NCI-H1417 treated with DMSO at 0.1 percent for 48 hours (cell line): ENCODE results near the gene EIPR1.

ENCODE experiments used
- DNase-seq: peaks from one replicate; lab custom pipeline; 2025; lab: John Stamatoyannopoulos, UW

EIPR1 gene

DNA sequence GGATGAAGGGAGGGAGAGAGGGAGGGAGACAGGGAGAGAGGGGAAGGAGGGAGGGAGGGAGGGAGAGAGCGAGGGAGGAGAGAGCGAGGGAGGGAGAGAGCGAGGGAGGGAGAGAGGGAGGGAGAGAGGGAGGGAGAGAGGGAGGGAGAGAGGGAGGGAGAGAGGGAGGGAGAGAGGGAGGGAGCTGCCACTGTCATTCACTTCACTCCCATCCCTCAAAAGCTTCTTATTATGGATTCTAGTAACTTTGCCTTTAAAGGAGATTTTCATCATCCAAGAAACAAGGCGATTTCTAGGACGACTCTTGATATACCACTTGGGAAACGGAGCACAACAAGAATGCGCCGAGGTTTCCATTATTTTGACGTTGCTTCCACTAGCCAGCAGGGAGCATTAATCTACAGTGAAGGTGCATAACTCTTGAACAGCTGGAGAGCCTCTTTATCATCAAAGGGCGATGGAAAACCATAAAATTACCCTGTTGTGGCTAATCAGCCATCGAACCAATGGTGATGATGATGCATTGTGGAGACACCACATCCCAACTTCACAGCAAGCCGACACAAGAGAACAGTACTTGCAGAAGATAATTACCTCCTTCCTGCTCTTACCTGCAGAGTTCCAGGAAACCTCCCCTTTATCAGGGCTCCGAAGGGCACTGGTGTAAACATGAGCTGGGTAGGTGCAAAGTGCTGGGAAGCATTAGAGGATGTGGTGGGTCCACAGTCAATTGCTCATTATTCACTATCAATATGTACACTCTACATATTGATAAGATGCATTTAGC, 130.5 kb downstream of the EIPR1 start:
- DNase-seq: no peak

DNA sequence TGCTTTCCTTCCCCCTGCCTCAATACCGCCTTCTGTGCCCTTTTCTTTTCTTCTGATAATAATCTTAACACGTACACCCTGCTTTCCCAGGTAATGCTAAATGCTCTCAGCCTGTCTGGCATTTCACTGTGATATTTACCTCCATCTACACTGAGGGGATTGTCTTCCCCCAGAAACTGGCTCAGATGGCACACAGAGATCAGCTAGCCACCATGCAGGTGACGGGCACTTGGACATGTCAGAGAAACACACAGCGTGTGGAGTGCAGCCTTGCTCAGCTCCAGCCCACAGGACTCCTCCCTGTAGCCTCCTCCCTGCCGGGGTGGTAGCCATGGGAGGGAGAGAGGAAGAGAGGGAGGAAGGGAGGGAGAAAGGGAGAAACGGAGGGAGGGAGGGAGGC, 131.2 kb downstream of the EIPR1 start:
- no peak for DNase-seq

DNA sequence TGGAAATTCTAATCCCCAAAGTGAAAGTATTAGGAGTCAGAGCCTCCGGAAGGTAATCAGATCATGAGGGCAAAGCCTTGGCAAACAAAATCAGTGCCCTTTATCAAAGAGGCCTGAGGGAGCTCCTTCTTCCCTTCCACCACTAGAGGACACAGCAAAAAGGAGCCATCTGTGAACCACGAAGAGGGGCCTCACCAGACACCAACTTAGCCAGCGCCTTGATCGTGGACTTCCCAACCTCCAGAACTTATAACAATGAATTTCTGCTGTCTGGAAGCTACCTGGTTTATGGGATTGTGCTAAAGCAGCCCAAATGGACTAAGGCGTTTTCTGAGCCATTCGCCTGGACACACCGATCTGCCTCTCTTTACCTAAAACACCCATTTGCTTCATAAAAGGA, 133.1 kb downstream of the EIPR1 start:
- no peak for DNase-seq

DNA sequence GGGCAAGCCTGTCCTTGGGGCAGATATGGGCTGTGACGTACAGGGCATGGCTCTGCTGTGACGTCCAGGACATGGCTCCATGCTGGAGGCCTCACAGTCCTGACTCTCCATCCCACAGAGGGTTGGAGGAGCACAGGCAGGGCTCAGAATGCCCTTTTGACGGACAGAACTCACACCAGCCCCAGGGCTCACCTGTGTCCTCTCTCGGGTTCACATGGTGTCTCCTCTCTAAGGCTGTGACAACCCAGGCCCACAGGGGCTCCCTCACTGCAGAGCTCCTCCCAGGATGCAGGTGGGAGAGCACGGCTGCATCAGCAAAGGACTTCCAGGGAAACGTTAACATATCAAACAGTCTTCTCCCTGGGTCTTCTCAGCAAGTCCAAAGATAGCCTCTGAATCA, 133.8 kb downstream of the EIPR1 start:
- DNase-seq: no peak

DNA sequence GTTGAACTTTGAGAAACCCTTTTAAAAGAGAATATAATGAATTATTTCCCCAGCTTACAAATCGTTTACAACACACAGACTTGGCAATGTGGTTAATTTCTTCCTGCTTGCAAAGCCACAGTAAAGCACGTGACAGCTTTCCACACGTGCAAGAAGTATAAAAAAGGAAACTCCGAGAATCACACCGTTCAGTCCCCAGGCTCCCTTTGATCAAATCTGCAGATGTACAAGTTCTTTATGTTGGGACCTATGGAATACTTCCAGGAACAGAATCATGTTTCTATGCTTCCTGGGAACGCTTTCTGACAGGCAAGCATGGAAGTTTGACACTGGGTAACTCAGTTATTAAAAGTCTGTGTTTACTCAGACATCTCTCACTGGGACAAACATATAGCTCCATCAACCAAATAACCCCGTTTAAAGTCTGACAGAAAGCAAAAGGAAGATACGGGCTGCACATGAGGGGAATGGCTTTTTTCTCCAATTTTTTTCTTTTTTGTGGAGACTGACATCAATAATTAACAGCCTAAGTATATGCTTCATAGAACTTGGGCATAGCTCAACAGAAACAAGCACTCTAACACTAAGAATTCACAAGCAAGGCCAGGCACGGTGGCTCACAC, 134.8 kb downstream of the EIPR1 start:
- DNase-seq: no peak

DNA sequence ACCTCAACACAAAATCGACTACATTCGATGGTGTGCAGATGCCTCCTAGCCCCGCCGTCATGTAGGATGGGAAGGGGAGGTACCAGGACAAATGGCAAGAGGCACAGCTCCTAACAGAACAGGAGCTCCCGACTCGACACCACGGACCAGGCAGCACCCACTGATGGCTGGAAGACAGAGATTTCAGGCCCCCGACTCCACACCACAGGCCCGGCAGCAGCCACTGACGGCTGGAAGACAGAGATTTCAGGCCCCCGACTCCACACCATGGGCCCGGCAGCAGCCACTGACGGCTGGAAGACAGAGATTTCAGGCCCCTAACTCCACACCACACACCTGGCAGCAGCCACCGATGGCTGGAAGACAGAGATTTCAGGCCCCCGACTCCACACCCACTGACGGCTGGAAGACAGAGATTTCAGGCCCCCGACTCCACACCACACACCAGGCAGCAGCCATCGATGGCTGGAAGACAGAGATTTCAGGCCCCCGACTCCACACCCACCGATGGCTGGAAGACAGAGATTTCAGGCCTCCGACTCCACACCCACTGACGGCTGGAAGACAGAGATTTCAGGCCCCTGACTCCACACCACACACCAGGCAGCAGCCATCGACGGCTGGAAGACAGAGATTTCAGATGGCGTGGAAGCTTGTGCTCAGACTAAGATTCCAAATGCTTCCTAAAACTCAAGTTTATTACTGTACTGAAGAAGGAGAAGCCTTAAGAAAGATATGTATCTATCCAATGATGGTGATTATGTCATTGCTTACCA, 135.5 kb downstream of the EIPR1 start:
- DNase-seq: no peak

DNA sequence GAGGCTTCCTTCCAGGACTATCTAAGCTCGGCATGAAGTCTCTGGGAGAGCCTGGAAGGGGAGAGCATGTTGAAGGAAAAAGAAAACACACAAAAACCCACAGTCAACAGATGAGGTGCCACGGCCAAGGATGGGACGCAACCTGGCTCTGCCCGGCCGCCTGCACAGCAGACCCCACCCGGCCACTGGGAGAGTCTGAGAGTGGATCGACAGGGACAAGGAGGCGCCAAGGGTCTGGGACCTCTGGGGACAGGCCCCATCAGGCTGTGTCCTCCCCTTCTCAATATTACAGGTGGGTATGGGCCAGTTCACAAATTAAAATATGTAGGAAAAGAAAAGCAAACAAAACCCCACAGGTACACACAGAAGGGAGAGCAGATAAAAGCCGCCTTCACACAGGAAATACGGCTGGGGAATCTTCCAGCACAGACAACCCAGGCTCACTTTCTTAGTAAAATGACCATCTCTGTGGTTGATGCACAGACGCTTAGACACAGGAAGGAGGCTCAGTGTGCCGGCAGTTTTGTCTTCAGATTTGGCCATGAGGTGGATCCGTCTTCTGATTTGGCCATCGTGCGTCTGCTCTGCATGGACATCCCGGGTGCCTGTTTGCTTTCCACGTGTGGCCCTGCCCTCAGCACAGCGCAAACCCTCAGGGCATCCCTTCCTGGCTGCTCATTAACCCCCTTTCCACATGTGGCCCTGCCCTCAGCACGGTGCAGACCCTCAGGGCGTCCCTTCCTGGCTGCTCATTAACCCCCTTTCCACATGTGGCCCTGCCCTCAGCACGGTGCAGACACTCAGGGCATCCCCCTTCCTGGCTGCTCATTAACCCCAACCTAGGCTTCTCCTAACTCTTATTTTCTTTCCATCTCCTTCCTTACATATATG, 138.4 kb downstream of the EIPR1 start:
- DNase-seq: no peak

DNA sequence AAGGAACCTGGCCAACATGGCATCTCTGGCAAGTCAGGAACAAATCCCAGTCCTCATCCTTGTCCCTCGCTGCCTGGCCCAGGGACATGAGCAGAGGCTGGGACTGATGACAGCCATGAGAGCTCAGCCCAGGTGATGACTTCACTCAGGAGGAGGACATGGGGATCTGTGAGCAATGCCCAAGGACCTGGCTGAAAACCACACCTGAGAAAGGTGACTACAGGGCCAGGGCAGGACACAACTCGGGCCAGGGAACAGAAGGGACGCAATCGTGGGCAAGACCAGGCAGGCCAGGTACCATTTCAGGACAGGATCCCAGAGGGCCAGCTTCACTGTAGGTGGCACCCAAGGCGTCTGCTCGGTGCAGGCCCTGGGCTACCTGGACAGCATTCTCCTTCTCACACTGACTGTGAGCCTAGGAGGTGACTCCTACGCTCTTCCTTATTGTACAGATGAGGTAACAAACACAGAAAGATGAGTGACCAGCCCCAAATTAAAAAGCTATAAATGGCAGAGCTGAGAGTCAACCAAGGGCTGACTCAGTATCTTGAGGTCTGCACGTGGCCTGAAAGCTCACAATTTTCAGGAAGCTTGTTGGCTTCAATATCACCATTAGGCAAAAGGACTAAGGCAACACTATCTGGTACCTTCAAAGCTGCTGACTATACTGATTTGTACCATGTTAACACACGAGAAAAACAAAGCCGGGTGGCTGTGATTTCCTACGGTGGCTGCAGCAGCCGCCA, 141.1 kb downstream of the EIPR1 start:
- no peak for DNase-seq

DNA sequence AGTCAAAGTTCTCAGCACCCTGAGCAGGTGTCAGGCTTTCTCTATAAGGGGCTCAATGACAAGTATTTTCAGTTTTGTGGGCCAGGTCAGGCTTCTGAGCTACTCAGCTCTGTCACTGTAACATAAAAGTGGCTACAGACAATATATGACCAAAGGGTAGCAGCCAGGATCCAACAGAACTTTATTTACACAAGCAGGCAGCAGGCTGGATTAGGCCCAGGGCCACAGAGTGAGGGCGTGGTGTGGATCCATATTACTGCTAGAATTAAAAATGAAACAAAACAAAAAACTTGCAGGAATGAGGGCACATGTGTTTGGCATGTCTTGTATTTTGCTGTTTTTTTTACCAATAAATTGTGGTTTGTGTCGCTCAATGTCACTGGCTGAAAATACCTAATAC, 143.7 kb downstream of the EIPR1 start:
- DNase-seq: no peak

DNA sequence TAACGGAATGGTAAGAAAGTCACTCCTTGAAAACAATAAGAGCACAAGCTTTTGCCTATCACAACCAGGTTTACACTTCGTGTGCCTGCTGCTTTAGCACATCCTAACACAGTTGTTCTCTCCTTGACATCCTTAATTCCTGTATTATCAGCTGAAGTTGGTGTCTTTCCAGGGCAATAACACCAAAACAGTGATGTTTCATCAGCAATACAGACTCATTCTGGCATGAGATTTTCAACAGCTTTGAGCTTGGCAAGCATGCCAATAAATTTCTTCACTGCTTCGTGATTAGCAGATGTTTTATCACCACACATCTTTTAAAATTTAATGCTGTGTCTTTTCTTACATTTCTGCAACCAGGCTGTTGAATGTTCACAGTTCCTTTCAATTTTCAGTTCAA, 148.4 kb downstream of the EIPR1 start:
- DNase-seq: no peak

DNA sequence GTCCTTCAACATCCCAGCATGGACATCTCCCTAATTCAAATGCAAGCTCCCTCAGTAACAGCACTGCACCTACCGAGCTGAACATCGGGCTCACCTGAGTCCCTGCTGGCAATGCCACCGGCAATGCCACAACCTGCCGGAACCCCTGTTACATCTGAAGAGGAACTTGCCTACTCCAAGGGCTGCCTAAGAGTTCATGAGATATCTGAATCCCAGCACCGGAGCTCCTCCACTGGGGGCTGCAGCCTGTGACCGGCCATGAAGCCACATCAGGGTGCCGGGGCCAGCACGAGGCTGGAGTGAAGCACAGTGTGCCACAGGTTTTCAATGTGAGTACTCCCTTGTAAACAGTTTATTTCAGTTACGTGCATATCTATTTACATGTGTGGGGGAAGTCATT, 152.9 kb downstream of the EIPR1 start:
- DNase-seq: no peak

DNA sequence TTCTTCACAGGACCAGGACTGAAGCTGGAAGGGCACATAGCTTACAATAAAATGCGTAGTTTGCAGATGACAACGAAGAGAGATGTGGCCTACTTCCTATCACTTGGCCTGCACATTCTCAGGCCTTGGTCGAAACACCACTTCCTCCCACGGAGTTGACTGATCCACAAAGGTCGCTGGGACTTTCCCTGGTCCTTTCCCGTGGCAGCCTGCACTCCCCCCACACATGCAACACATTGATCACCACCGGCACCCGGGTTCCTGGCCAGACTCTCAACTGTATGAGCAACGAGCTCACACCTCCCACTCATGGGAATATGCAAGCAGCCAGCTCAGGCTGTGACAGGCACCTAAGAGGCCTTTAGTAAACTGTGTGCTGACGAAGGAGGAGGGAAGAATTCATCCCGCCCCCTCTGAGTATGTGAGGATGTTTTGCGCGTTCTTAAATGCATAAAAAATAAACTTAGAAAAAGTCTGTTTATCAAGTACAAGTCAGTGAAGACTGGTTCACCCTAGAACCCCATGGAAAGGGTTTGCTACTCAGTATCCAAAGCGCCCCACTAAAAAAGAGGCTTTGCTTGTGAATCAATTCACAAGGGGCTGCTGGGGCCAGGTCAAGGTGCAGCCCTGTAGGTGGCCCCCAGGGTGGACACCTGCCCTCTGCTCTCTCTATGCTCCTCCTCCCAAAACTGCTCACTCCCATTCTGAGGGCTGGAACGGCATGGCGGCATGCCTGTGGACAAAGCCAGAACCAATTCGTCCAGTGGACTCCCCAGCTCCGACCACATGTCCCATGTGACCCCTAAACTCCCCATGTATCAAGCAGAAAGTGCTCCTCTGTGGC, 154.3 kb downstream of the EIPR1 start:
- DNase-seq: no peak

DNA sequence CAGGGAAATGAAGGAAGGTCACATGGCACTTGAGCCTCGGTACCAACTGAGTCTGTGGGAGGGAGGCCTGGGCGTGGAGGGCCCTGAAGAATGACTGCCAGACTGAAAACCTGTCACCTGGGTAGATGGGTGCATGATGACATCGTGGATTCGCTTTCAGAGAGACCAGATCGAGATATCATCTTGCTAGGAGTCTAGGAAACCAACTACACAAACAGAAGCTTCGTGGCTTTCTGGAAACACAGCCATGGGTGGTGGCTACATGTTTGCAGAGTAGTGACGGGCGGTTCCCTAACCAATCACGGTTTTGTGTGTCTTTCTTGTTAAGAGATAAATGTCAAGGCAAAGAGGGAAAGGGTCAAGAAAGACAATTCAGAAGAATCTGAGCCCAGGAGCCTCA, 155.0 kb downstream of the EIPR1 start:
- DNase-seq: no peak

DNA sequence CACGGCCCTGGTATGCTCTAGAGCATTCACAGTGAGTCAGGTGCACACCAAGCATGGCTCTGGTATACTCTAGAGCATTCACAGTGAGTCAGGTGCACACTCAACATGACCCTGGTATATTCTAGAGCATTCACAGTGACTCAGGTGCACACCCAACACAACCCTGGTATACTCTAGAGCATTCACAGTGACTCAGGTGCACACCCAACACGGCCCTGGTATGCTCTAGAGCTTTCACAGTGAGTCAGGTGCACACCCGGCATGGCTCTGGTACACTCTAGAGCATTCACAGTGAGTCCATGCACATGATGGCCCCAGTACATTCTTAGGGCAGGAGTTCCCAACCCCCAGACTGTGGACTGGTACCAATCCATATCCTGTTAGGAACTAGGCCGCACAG, 158.1 kb downstream of the EIPR1 start:
- DNase-seq: no peak

DNA sequence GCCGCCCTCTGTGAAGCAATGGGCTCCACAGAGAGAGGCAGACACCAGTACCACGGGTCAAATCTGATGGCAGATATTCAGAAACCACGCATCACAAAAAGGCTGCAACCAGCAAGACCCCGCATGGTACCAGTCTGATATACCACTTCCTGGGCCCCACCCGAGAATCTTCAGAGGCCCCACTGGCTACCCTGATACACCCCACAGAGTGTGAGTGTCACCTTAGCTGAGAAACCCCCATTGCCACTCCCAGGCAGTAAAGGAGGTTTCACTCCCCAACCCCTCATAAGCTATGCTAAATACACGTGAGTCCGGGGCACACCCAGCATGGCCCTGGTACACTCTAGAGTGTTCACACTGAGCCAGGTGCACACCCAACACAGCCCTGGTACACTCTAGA, 160.0 kb downstream of the EIPR1 start:
- DNase-seq: no peak

DNA sequence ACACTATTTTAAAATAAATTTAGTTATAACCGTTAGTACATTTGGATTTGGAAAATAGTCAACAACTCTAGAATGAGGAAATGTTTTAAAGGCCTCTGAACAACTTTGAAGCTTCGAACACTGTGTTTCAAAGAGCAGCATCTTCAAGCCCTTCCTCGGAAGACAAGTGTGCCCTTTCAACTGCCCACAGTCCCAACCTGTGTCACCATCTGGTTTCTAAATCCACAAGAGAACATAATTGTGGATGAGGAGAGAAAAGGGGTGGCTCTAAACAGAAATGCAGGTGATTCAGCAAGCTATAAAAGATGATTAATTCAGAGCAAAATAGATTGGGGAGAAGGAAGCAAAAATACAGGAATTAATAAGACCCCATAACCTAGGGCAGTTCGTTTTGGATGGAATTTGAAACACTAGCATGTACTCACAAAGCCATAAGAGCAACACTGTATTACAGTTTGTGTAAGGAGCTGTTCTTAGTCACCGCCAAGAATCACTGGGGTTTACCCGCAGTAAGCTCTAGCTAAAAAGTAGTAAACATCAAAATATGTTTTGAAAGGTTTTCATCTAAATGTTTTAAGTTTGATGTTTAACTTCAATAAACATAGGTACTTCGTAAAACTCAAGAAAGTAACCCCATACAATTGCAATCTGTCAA, 160.7 kb downstream of the EIPR1 start:
- DNase-seq: no peak

DNA sequence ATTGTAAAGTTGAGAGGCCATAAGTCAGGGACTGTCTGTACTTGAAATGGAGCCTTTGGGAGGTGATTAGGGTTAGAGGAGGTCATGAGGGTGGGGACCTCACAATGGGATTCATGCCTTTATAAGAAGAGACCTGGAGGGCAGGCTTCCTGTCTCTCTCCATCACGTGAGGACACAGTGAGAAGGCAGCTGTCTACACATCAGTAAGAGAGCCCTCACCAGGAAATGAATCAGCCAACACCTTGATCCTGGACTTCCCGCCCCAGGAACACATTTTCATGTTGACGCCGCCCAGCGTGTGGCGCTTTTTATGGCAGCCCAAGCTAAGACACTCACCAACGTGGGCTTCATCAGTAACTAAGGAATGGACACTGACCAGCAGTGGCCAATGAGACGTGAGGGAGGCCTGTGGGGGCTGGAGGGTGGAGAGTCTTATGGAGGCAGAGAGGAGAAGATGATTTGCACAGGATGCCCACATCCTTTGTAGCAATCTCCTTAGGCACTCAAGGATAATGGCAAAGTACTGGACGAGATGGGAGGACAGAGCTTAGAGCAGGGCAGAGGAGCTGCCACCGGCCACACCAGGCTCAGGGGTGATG, 162.7 kb downstream of the EIPR1 start:
- DNase-seq: no peak

DNA sequence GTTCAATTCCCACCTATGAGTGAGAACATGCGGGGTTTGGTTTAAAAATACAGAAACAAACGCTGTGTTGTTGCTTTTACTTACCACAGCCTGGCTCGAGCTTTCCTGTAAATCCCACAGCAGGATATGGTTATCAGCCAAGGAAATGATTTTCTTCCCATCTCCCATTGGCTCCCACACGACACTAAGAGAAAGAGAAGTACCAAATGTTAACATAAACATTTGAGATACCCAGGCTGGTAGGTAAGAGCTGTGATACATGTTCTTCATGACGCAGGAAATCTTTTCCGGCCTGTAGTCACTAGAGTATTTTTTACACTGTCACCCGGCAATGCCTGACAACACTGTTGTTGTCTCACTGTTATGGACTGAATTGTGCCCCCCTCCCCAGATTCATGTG, 163.6 kb downstream of the EIPR1 start:
- DNase-seq: no peak

DNA sequence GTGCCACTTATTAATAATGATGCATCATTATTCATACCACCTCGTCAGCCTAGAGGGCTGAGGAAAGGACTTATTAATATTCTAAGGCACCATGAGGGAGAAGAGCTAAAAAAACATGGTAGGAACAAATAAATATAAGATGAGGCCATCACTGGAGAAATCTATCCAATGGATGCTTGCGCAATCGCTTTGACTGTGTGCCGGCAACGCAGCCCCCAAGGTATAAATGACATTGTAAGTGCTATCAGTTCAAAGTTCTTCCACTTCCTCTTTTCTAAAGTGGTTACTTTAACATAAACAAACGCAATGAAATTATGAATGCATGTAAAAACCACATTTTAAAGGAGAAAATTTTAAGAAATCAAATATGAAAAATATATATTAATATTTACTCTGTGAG, 164.6 kb downstream of the EIPR1 start:
- no peak for DNase-seq

DNA sequence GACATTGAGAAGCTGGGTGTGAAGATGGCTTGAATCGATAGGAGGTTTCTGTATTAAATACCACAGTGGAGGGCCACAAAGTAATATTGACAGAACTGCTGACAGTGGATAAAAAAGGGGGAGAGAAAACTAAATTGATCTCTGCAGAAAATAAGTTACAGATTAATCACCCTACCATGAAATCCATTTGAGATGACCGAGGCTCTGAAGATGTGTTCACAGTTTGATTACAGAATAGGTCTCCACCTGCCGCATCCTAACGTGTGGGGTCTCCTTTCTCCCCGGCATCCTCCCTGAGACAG, 165.6 kb downstream of the EIPR1 start:
- DNase-seq: no peak
